Liver (tissue), 9 donors: Measurements from ENCODE around the gene ERAL1. TPM values are rescaled to one million over a fixed set of nuclear protein-coding genes. Genes with fewer than 3 reads are reported as not detected.

Experiments
- DNase-seq: peaks from one replicate; pipeline ENCODE4 v3.0.0-alpha.2; 2017; ENCODE audit warnings: low spot score
- H3K27ac ChIP-seq, 2 donors: one replicate each; pipeline ENCODE4 v1.7.0; 2013; ENCODE audit warnings: inconsistent platforms in 2 of 2, low read length in 2 of 2, control low read depth in 1 of 2, low read depth in 1 of 2, mild to moderate bottlenecking in 1 of 2
- H3K27me3 ChIP-seq, 4 donors: one replicate each; pipeline versions ENCODE4 v1.6.1 to v1.7.0; 2013; ENCODE audit warnings: low read length in 3 of 4, inconsistent platforms in 1 of 4, mild to moderate bottlenecking in 1 of 4, moderate library complexity in 1 of 4; ENCODE audit not compliant: control insufficient read depth in 4 of 4, insufficient read depth in 4 of 4
- H3K36me3 ChIP-seq, 4 donors: one replicate each; pipeline versions ENCODE4 v1.6.1 to v1.7.0; 2013; ENCODE audit warnings: low read length in 3 of 4, mild to moderate bottlenecking in 3 of 4, low read depth in 1 of 4, moderate library complexity in 1 of 4; ENCODE audit not compliant: control insufficient read depth in 4 of 4, insufficient read depth in 3 of 4
- H3K4me1 ChIP-seq, 4 donors: one replicate each; pipeline versions ENCODE4 v1.6.1 to v1.7.0; 2013; ENCODE audit warnings: low read length in 3 of 4, mild to moderate bottlenecking in 3 of 4, moderate library complexity in 1 of 4; ENCODE audit not compliant: control insufficient read depth in 4 of 4, insufficient read depth in 4 of 4
- H3K4me3 ChIP-seq, 3 donors: one replicate each; pipeline versions ENCODE4 v1.6.1 to v1.7.0; 2013; ENCODE audit warnings: low read length in 3 of 3, control low read depth in 1 of 3, low read depth in 1 of 3, mild to moderate bottlenecking in 1 of 3
- H3K9ac ChIP-seq, 2 donors: one replicate each; pipeline ENCODE4 v1.7.0; 2013; ENCODE audit warnings: low read length in 2 of 2, mild to moderate bottlenecking in 2 of 2, moderate library complexity in 2 of 2, control low read depth in 1 of 2, low read depth in 1 of 2
- H3K9me3 ChIP-seq, 4 donors: one replicate each; pipeline versions ENCODE4 v1.6.1 to v1.7.0; 2013; ENCODE audit warnings: low read length in 3 of 4; ENCODE audit not compliant: control insufficient read depth in 4 of 4
- ATF3 ChIP-seq: IDR thresholded peaks from 2 replicates; pipeline ENCODE4 v1.6.1; 2016; ENCODE audit warnings: antibody characterized with exemption
- CTCF ChIP-seq: fragments of 150-350 bp; IDR thresholded peaks from 2 replicates; pipeline ENCODE4 v1.5.1; 2017; ENCODE audit warnings: improper control_type of control experiment, low read depth, low read length; ENCODE audit not compliant: missing input control
- EGR1 ChIP-seq, 2 donors: IDR thresholded peaks; 2 replicates each; pipeline ENCODE4 v1.6.1; 2016 to 2018; ENCODE audit warnings: antibody characterized with exemption in 2 of 2, low read depth in 2 of 2
- FOXA1 ChIP-seq: IDR thresholded peaks from 2 replicates; pipeline ENCODE4 v1.6.1; 2016; ENCODE audit warnings: antibody characterized with exemption
- FOXA2 ChIP-seq: IDR thresholded peaks from 2 replicates; pipeline ENCODE4 v1.6.1; 2016; ENCODE audit warnings: antibody characterized with exemption
- GABPA ChIP-seq, 2 donors: IDR thresholded peaks in 1 of 2; conservative IDR thresholded peaks in 1 of 2; 2 replicates each; pipeline ENCODE4 v1.6.1; 2016; ENCODE audit warnings: antibody characterized with exemption in 2 of 2, mild to moderate bottlenecking in 1 of 2, moderate library complexity in 1 of 2
- HNF4G ChIP-seq: IDR thresholded peaks from 2 replicates; pipeline ENCODE4 v1.6.1; 2016; ENCODE audit warnings: antibody characterized with exemption
- JUND ChIP-seq, 2 donors: IDR thresholded peaks; 2 replicates each; pipeline ENCODE4 v1.6.1; 2016; ENCODE audit warnings: antibody characterized with exemption in 2 of 2
- MAX ChIP-seq: IDR thresholded peaks from 2 replicates; pipeline ENCODE4 v1.6.1; 2016; ENCODE audit warnings: antibody characterized with exemption
- NR2F2 ChIP-seq: IDR thresholded peaks from 2 replicates; pipeline ENCODE4 v1.6.1; 2016; ENCODE audit warnings: antibody characterized with exemption
- RAD21 ChIP-seq, 2 donors: IDR thresholded peaks; 2 replicates each; pipeline ENCODE4 v1.6.1; 2016; ENCODE audit warnings: antibody characterized with exemption in 2 of 2, mild to moderate bottlenecking in 2 of 2
- REST ChIP-seq: IDR thresholded peaks from 2 replicates; pipeline ENCODE4 v1.6.1; 2016; ENCODE audit warnings: antibody characterized with exemption, mild to moderate bottlenecking
- RXRA ChIP-seq, 2 donors: IDR thresholded peaks; 2 replicates each; pipeline ENCODE4 v1.6.1; 2017 to 2018; ENCODE audit warnings: antibody characterized with exemption in 2 of 2, mild to moderate bottlenecking in 1 of 2
- SP1 ChIP-seq: IDR thresholded peaks from 2 replicates; pipeline ENCODE4 v1.6.1; 2018; ENCODE audit warnings: antibody characterized with exemption, mild to moderate bottlenecking
- YY1 ChIP-seq: IDR thresholded peaks from 2 replicates; pipeline ENCODE4 v1.6.1; 2016; ENCODE audit warnings: antibody characterized with exemption, mild to moderate bottlenecking
- ZBTB33 ChIP-seq: IDR thresholded peaks from 2 replicates; pipeline ENCODE4 v1.6.1; 2016; ENCODE audit warnings: antibody characterized with exemption
- WGBS: extraction: QIAGEN DNeasy Blood & Tissue Kit; methylation state at CpG from one replicate; pipeline ENCODE4 v1.1.7; 2013; 5-methylcytosine and 5-hydroxymethylcytosine counted together
- polyA plus RNA-seq, 2 donors: library from polyadenylated mRNA; stranded (reverse) in 1 of 2; unstranded in 1 of 2; fragments of 200-250 nt in 1 of 2; fragments of >200 nt in 1 of 2; fragmentation: Nextera tagmentation in 1 of 2; extraction: Ambion mirVana in 1 of 2; gene quantifications; one replicate each; pipeline versions ENCODE4 v1.2.1 to v1.2.3, GENCODE V29; 2013 to 2015
- total RNA-seq, 2 donors: library from RNA; depleted of rRNA; stranded (reverse); fragments of >200 nt; gene quantifications; one replicate each; pipeline ENCODE4 v1.2.3, GENCODE V29; 2014
- donor health status: healthy.
- donor health status: healthy.
- donor health status: healthy.
- donor health status: healthy.
- donor health status: healthy.

ERAL1 gene
- total and polyA plus RNA-seq, 4 donors, result 17.3 to 34.5 (median 29.5) TPM

- TF ChIP-seq FOXA1 (no peak), NR2F2 (no peak)
These were observed 15.6 kb upstream of the ERAL1 start (continued) for GRCh38 chr17:28839221-28839620.

- Histone ChIP-seq H3K27ac (peak overlapping the region; percentile 59 to 81), H3K27me3 (no peaks in the 10 kb centered on the region), H3K9me3 (no peaks in the 10 kb centered on the region), H3K36me3 (no peaks in the 10 kb centered on the region), H3K4me1 (peaks cover 3 to 14% (median 10%) of the 10 kb centered on the region in 4 donors), H3K9ac (peak overlapping the region; percentile 70 to 85), H3K4me3 (peak overlapping the region; percentile 66 to 99 (median 90))
- 3% methylated on average over 6 of the region's 6 CpGs for WGBS
- no peak for DNase-seq
- no peak for TF ChIP-seq NR2F2
- TF ChIP-seq YY1, result no peak
- no peak for TF ChIP-seq GABPA (IDR thresholded peaks at IDR 0.05 in 1 of 2, conservative IDR thresholded peaks at IDR 0.05 in 1 of 2)
- no peak for TF ChIP-seq FOXA1
- no peak for TF ChIP-seq ATF3
- TF ChIP-seq MAX, result no peak
- no peak for TF ChIP-seq JUND (IDR thresholded peaks at IDR 0.05)
- no peak for TF ChIP-seq ZBTB33
- TF ChIP-seq REST, result no peak
- TF ChIP-seq RXRA (IDR thresholded peaks at IDR 0.05), result no peak
These were observed 12.9 kb upstream of the ERAL1 start for GRCh38 chr17:28841901-28842281.

GRCh38 chr17:28842282-28843012 lies 12.4 kb upstream of the ERAL1 start, which contains the start of gene FAM222B:
Gene FAM222B, minus strand, starts transcription at chr17:28842790. Its CDS starts 76,123 bp downstream, at chr17:28766667.
- H3K27me3 ChIP-seq, result no peaks in the 10 kb centered on the region
- peak; percentile 82 for DNase-seq
- peak within 1 kb of the TSS; percentile 85 to 90 for H3K9ac ChIP-seq
- under 1% methylated on average over 44 of the region's 44 CpGs for WGBS
- no peaks in the 10 kb centered on the region for H3K9me3 ChIP-seq
- peaks cover 3 to 14% (median 10%) of the 10 kb centered on the region in 4 donors for H3K4me1 ChIP-seq
- peak within 1 kb of the TSS; percentile 59 to 81 for H3K27ac ChIP-seq
- H3K36me3 ChIP-seq, result no peaks in the 10 kb centered on the region
- H3K4me3 ChIP-seq, result peak within 1 kb of the TSS; percentile 66 to 99 (median 90)
- TF ChIP-seq ATF3 (no peak), JUND (IDR thresholded peaks at IDR 0.05) (no peak), CTCF (no peak), RAD21 (IDR thresholded peaks at IDR 0.05) (peak in 1 of 2 donors; percentile 42), REST (no peak), MAX (no peak), NR2F2 (no peak), EGR1 (IDR thresholded peaks at IDR 0.05; ENCODE audit: low read depth in 2 of 2) (peak in 1 of 2 donors; percentile 17), FOXA2 (no peak), RXRA (IDR thresholded peaks at IDR 0.05) (no peak), FOXA1 (no peak), YY1 (no peak), SP1 (no peak), HNF4G (no peak)
